Measurements from ENCODE around the gene GABARAP. TPM values are rescaled to one million over a fixed set of nuclear protein-coding genes. Genes with fewer than 3 reads are reported as not detected.

GABARAP gene
- total and polyA plus RNA-seq, 2 of the 8 experiments (the other 6 are each of a cell fraction or from before 2014, with no cell fraction given): 252 to 581 TPM

GRCh38 chr17:7241090-7241733 lies 1.0 kb downstream of the GABARAP start:
- no peak overlapping the region for H3K18ac ChIP-seq (ENCODE audit: extremely low read depth, low read length)
- no peak overlapping the region for H3K14ac ChIP-seq (ENCODE audit: insufficient read length)
- peaks cover 8 to 10% of the 10 kb centered on the region in 2 experiments for H4K20me1 ChIP-seq (replicated peaks in 1 of 2; ENCODE audit: control insufficient read depth in 1 of 2, insufficient read depth in 2 of 2, low read length in 2 of 2)
- H3K27ac ChIP-seq (ENCODE audit: low read depth, low read length): peak overlapping the region; percentile 86
- ChIA-PET POLR2A (ENCODE audit: partially characterized antibody) (interaction anchor here (0.8 to 19.7 kb wide), 16 partner anchors 7 to 338 kb away, joined by 3 to 386 read pairs (median 8); partner anchors contain the start of genes ACADVL, CD68, CLDN7 and CTDNEP1), CTCF (ENCODE audit: partially characterized antibody) (interaction anchor here (0.8 to 4.1 kb wide), 11 partner anchors 9 to 214 kb away, joined by 3 to 27 read pairs (median 4); partner anchors contain the start of genes ACADVL and SLC2A4)
- no peak overlapping the region for H4K91ac ChIP-seq (replicated peaks; ENCODE audit: insufficient read length, low read length)
- H3K4me2 ChIP-seq (ENCODE audit: insufficient read depth in 1 of 2, low read depth in 2 of 2, low read length in 2 of 2): peak overlapping the region; percentile 92 to 93
- H3K4ac ChIP-seq (replicated peaks; ENCODE audit: insufficient read length, low read depth, low read length): no peak overlapping the region
- no peaks in the 10 kb centered on the region for H3K27me3 ChIP-seq (replicated peaks in 1 of 4; ENCODE audit: control insufficient read depth in 3 of 4, extremely low read depth in 1 of 4, insufficient read depth in 3 of 4, low read length in 3 of 4)
- no peak overlapping the region for H2BK120ac ChIP-seq (replicated peaks; ENCODE audit: low read depth, low read length)
- H3K4me3 ChIP-seq (ENCODE audit: extremely low read depth in 1 of 4, insufficient read depth in 2 of 4, low read depth in 3 of 4, low read length in 4 of 4): peak overlapping the region; percentile 73 to 90 (median 84)
- no peak for FAIRE-seq
- H3K79me2 ChIP-seq (ENCODE audit: control insufficient read depth in 1 of 2, insufficient read depth in 2 of 2, low read length in 2 of 2): peaks cover 0 to 42% of the 10 kb centered on the region in 2 experiments; a peak in 2 of 4 replicates
- H3K9me3 ChIP-seq (ENCODE audit: insufficient read depth in 2 of 2, low read depth in 1 of 2, low read length in 1 of 2): no peaks in the 10 kb centered on the region
- no peak overlapping the region for H2BK20ac ChIP-seq (ENCODE audit: low read length)
- H3K36me3 ChIP-seq (ENCODE audit: control insufficient read depth in 2 of 4, insufficient read depth in 4 of 4, low read length in 3 of 4): peaks cover 8 to 43% (median 27%) of the 10 kb centered on the region in 4 experiments; a peak in 7 of 8 replicates
- H2BK15ac ChIP-seq (ENCODE audit: low read length): 0 out of 2 replicates have a peak overlapping the region, but pooled peaks have one; percentile 5
- 64% methylated on average over 9 of the region's 9 CpGs; no CpG with 5 or more reads in 1 of the 2 experiments for WGBS, 2 experiments (ENCODE audit: extremely low coverage in 1 of 2, insufficient coverage in 1 of 2, insufficient read length in 1 of 2, insufficient replicate concordance in 2 of 2, low coverage in 1 of 2, low lambda C conversion rate in 2 of 2, missing lambda C conversion rate in 1 of 2)
- H3K23ac ChIP-seq (ENCODE audit: insufficient read length): no peak overlapping the region
- H2BK5ac ChIP-seq (ENCODE audit: low read depth, low read length): peak overlapping the region; percentile 28; the same call in 1 of the 2 replicates
- H3K9ac ChIP-seq (replicated peaks in 1 of 4; ENCODE audit: extremely low read depth in 1 of 4, low read depth in 3 of 4, low read length in 3 of 4): peak overlapping the region; percentile 83 to 94 (median 89)
- H3K79me1 ChIP-seq (ENCODE audit: low read depth, low read length): peaks cover 8% of the 10 kb centered on the region
- no peak overlapping the region for H2BK12ac ChIP-seq (ENCODE audit: low read depth, low read length)
- no peak overlapping the region for H3K56ac ChIP-seq (replicated peaks; ENCODE audit: insufficient read length, low read depth, low read length)
- DNase-seq (ENCODE audit: low read depth in 1 of 2, low spot score in 2 of 2): no peak
- H3K4me1 ChIP-seq (replicated peaks in 1 of 4; ENCODE audit: control insufficient read depth in 3 of 4, insufficient read depth in 4 of 4, low read length in 3 of 4): peaks cover 5 to 20% (median 11%) of the 10 kb centered on the region in 4 experiments; a peak in 6 of 7 replicates
- no peak overlapping the region for H4K8ac ChIP-seq (ENCODE audit: extremely low read depth, insufficient read depth, low read length)
- no peak for TF ChIP-seq BRCA1 (IDR thresholded peaks at IDR 0.05; ENCODE audit: low read depth, low read length)
- TF ChIP-seq EZH2 (IDR thresholded peaks at IDR 0.05; ENCODE audit: low read depth, low read length, severe bottlenecking): no peak
- TF ChIP-seq HDAC6 (IDR thresholded peaks at IDR 0.05; ENCODE audit: low read depth, low read length): no peak
- TF ChIP-seq POLR2A (IDR thresholded peaks at IDR 0.05; ENCODE audit: control extremely low read depth in 1 of 2, low read depth in 2 of 2, low read length in 2 of 2): 0 out of 3 replicates have a peak, but pooled peaks of 1 of the 2 experiments have one; percentile 64
- no peak overlapping the region for H2AK5ac ChIP-seq (ENCODE audit: low read depth, low read length)
- no peak overlapping the region for H4K5ac ChIP-seq (ENCODE audit: insufficient read length, low read depth, low read length)
- peaks cover 18% of the 10 kb centered on the region for H3K23me2 ChIP-seq (ENCODE audit: low read depth, low read length)
- H2AFZ ChIP-seq (ENCODE audit: low read length): no peak overlapping the region
